Gastrocnemius medialis (tissue), 4 donors: ENCODE data around the gene LRRN2.

ENCODE experiments used
- POLR2A ChIP-seq, 2 donors: fragments of 450-650 bp; IDR thresholded peaks; one replicate each; pipeline ENCODE4 v1.6.1; 2017; ENCODE audit warnings: antibody characterized with exemption in 2 of 2, mild to moderate bottlenecking in 2 of 2, moderate library complexity in 2 of 2
- TF ChIP-seq, protein P1 (sequence below), 5 experiments: fragments of 450-650 bp in 3 of 5; fragments of 200-600 bp in 2 of 5; sonication (generic) in 2 of 5; IDR thresholded peaks in 4 of 5; conservative IDR thresholded peaks in 1 of 5; 1 replicate in 4 of 5; 2 replicates in 1 of 5; pipeline ENCODE4 v1.5.1; 2016 to 2019; ENCODE audit warnings: antibody characterized with exemption in 5 of 5, mild to moderate bottlenecking in 3 of 5, moderate library complexity in 3 of 5

DNA sequence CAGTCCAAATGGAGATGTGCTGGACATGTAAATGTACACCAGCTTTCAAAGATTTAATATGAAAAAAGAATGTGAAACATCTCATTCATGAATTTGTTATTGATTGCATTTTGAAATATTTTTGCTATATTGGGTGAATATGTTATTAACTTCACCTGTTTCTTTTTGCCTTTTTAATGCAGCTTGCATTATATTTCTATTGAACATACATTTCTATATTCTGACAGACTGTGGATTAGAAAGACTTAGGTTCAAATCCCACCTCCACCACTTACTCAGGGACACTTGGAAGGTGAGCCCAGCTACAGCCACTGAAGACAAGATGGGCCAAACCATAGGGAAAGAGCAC, 37.8 kb downstream of the LRRN2 start:
- TF ChIP-seq, protein P1, sequence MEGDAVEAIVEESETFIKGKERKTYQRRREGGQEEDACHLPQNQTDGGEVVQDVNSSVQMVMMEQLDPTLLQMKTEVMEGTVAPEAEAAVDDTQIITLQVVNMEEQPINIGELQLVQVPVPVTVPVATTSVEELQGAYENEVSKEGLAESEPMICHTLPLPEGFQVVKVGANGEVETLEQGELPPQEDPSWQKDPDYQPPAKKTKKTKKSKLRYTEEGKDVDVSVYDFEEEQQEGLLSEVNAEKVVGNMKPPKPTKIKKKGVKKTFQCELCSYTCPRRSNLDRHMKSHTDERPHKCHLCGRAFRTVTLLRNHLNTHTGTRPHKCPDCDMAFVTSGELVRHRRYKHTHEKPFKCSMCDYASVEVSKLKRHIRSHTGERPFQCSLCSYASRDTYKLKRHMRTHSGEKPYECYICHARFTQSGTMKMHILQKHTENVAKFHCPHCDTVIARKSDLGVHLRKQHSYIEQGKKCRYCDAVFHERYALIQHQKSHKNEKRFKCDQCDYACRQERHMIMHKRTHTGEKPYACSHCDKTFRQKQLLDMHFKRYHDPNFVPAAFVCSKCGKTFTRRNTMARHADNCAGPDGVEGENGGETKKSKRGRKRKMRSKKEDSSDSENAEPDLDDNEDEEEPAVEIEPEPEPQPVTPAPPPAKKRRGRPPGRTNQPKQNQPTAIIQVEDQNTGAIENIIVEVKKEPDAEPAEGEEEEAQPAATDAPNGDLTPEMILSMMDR (IDR thresholded peaks at IDR 0.05 in 4 of 5, conservative IDR thresholded peaks at IDR 0.05 in 1 of 5) = no peak
- no peak for TF ChIP-seq POLR2A (IDR thresholded peaks at IDR 0.05)
